ENCODE results near the gene TSPAN9. TPM values are rescaled to one million over a fixed set of nuclear protein-coding genes. Genes with fewer than 3 reads are reported as not detected.

TSPAN9 gene
- total RNA-seq, 1 donor from 2014 or later, result 7.8 TPM

GRCh38 chr12:3193755-3194154, 116.6 kb downstream of the TSPAN9 start:
- Histone ChIP-seq H3K9ac (no peak overlapping the region), H3K4me1 (peaks cover 7% of the 10 kb centered on the region), H3K27me3 (peaks cover 5% of the 10 kb centered on the region), H4K20me1 (ENCODE audit: low read depth) (peaks cover 40% of the 10 kb centered on the region), H3K36me3 (no peaks in the 10 kb centered on the region), H3K9me3 (ENCODE audit: low read depth) (no peaks in the 10 kb centered on the region), H3K27ac (no peak overlapping the region), H3K4me3 (no peak overlapping the region), H3F3A (ENCODE audit: low read depth) (no peaks in the 10 kb centered on the region), H2AFZ (replicated peaks) (no peak overlapping the region), H3K79me2 (ENCODE audit: low read depth) (no peaks in the 10 kb centered on the region), H3K4me2 (no peak overlapping the region)
- Mint-ChIP-seq H3K27me3 (ENCODE audit: insufficient read depth, low read depth) (peaks cover 20% of the 10 kb centered on the region), H3K9me3 (peaks cover under 1% of the 10 kb centered on the region), H3K4me3 (no peak overlapping the region), H3K4me1 (peaks cover 26% of the 10 kb centered on the region), H3K27ac (no peak overlapping the region), H3K36me3 (peaks cover under 1% of the 10 kb centered on the region)
- no peak for DNase-seq (ENCODE audit: low spot score)
- TF ChIP-seq CTCF (IDR thresholded peaks at IDR 0.05) (no peak), EZH2 (IDR thresholded peaks at IDR 0.05) (no peak), EZH2phosphoT487 (IDR thresholded peaks at IDR 0.05) (no peak)

- Histone ChIP-seq H3K4me1 (peaks cover 13% of the 10 kb centered on the region), H3K4me2 (no peak overlapping the region), H2AFZ (replicated peaks) (no peak overlapping the region), H3F3A (ENCODE audit: low read depth) (peaks cover 11% of the 10 kb centered on the region), H3K27ac (no peak overlapping the region), H3K36me3 (no peaks in the 10 kb centered on the region), H4K20me1 (ENCODE audit: low read depth) (peaks cover 50% of the 10 kb centered on the region), H3K4me3 (no peak overlapping the region), H3K79me2 (ENCODE audit: low read depth) (no peaks in the 10 kb centered on the region), H3K27me3 (peaks cover 21% of the 10 kb centered on the region), H3K9me3 (ENCODE audit: low read depth) (no peaks in the 10 kb centered on the region), H3K9ac (no peak overlapping the region)
- no peak for TF ChIP-seq EZH2phosphoT487 (IDR thresholded peaks at IDR 0.05)
- TF ChIP-seq EZH2 (IDR thresholded peaks at IDR 0.05), result no peak
- no peak for TF ChIP-seq CTCF (IDR thresholded peaks at IDR 0.05)
- DNase-seq (ENCODE audit: low spot score), result no peak
- H3K9me3 Mint-ChIP-seq, result peaks cover 3% of the 10 kb centered on the region
- H3K36me3 Mint-ChIP-seq, result peaks cover 3% of the 10 kb centered on the region
- H3K4me3 Mint-ChIP-seq, result no peak overlapping the region
- H3K27ac Mint-ChIP-seq, result no peak overlapping the region
- peaks cover 35% of the 10 kb centered on the region for H3K4me1 Mint-ChIP-seq
- H3K27me3 Mint-ChIP-seq (ENCODE audit: insufficient read depth, low read depth), result peaks cover 31% of the 10 kb centered on the region
Observed at GRCh38 chr12:3195337-3195736, 118.2 kb downstream of the TSPAN9 start.

- H3K36me3 Mint-ChIP-seq, result peaks cover 3% of the 10 kb centered on the region
- peaks cover 3% of the 10 kb centered on the region for H3K9me3 Mint-ChIP-seq
- TF ChIP-seq CTCF (IDR thresholded peaks at IDR 0.05), result no peak
- no peak for TF ChIP-seq EZH2 (IDR thresholded peaks at IDR 0.05)
- no peak for TF ChIP-seq EZH2phosphoT487 (IDR thresholded peaks at IDR 0.05)
- Histone ChIP-seq H3K9ac (no peak overlapping the region), H2AFZ (replicated peaks) (no peak overlapping the region), H3K9me3 (ENCODE audit: low read depth) (no peaks in the 10 kb centered on the region), H3K4me3 (no peak overlapping the region), H3K79me2 (ENCODE audit: low read depth) (no peaks in the 10 kb centered on the region), H3F3A (ENCODE audit: low read depth) (peaks cover 17% of the 10 kb centered on the region), H3K27me3 (peaks cover 27% of the 10 kb centered on the region), H3K4me2 (no peak overlapping the region), H4K20me1 (ENCODE audit: low read depth) (peaks cover 52% of the 10 kb centered on the region), H3K36me3 (no peaks in the 10 kb centered on the region), H3K27ac (no peak overlapping the region), H3K4me1 (peaks cover 15% of the 10 kb centered on the region)
- peaks cover 32% of the 10 kb centered on the region for H3K27me3 Mint-ChIP-seq (ENCODE audit: insufficient read depth, low read depth)
- H3K4me3 Mint-ChIP-seq, result no peak overlapping the region
- no peak overlapping the region for H3K27ac Mint-ChIP-seq
- no peak for DNase-seq (ENCODE audit: low spot score)
- peaks cover 35% of the 10 kb centered on the region for H3K4me1 Mint-ChIP-seq
Observed at GRCh38 chr12:3195859-3196483, 118.8 kb downstream of the TSPAN9 start.
